ENCODE data around the gene PCBP3. TPM values are rescaled to one million over a fixed set of nuclear protein-coding genes. Genes with fewer than 3 reads are reported as not detected.

The PCBP3 gene
- total and polyA plus RNA-seq, 2 donors (not counting 3 experiments of a cell fraction or from before 2014, with no cell fraction given), result 0.06 to 1.1 TPM

DNA sequence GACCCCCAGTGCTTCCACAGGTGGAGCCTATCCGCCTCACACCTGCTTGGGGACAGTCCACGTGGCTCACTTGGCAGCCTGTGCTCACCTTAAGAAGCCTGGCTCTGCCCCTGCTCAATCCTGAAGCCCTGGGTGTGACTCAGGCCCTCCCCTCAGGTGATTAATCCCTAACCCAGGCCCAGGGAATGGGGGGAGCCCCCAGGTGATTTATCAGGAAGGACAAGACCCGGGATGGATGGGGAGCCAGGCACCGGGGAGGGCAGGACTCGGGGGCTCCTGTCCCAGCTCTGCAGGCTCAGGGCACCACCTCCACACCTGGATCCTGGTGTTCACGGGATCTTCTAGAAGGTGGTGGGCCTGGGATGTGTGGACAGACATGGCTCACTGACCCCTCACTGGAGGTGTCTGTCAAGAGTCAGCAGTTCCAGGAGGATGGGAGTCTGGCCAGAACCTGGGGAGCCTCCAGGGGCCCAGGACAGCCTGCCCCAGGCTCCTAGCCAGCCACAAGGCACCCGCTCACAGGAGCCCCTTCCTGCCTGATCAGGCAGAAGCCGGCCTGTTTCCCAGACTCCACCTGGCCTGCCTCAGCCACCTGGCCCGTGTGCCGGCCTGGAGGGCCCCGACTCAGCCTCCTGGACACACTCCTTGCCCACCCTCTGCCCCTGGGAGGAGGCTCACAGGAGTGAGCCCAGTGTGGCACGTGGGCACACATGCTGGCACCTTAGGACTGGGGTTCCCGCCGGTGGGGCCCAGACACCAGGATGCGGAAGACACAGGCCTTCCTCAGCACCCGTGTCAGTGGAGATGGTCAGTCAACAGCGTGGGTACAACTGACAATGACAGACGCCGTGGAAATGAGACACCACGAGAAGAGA is 299.5 kb downstream of the PCBP3 start:
- Histone ChIP-seq H2AFZ (ENCODE audit: low read depth, low read length) (no peak overlapping the region), H3K27ac (ENCODE audit: insufficient read depth, low read depth, low read length) (no peak overlapping the region), H3K4me1 (ENCODE audit: control insufficient read depth, extremely low read depth, insufficient read depth, low read length) (no peaks in the 10 kb centered on the region), H3K9ac (replicated peaks; ENCODE audit: extremely low read depth, insufficient read depth, low read length) (no peak overlapping the region), H3K4me2 (ENCODE audit: insufficient read depth, low read length) (no peak overlapping the region), H3K9me1 (replicated peaks; ENCODE audit: control insufficient read depth, extremely low read depth, insufficient read depth, low read length) (no peaks in the 10 kb centered on the region), H3K79me2 (ENCODE audit: control insufficient read depth, insufficient read depth, low read length) (no peaks in the 10 kb centered on the region), H4K20me1 (replicated peaks; ENCODE audit: control insufficient read depth, extremely low read depth, insufficient read depth, low read length) (no peaks in the 10 kb centered on the region), H3K4me3 (replicated peaks in 1 of 3; ENCODE audit: insufficient read depth in 1 of 3, low read depth in 1 of 3, low read length in 3 of 3) (no peak overlapping the region), H3K9me3 (replicated peaks; ENCODE audit: control insufficient read depth, insufficient read depth, low read length) (no peaks in the 10 kb centered on the region), H3K36me3 (ENCODE audit: control insufficient read depth in 2 of 2, extremely low read depth in 1 of 2, insufficient read depth in 2 of 2, low read length in 2 of 2) (no peaks in the 10 kb centered on the region), H3K27me3 (ENCODE audit: control insufficient read depth in 2 of 2, insufficient read depth in 2 of 2, low read length in 2 of 2) (no peaks in the 10 kb centered on the region)
- POLR2A ChIA-PET, result no interaction called here
- CTCF ChIA-PET, result no interaction called here
- FAIRE-seq, result no peak
- dilution Hi-C loops (cut with MboI; ENCODE audit: extremely low pct_ligation_motif_present, low sequenced_read_pairs), result no loop called here
- TF ChIP-seq MYC (IDR thresholded peaks at IDR 0.05; ENCODE audit: low read depth, low read length) (no peak), CTCF (IDR thresholded peaks at IDR 0.05; ENCODE audit: extremely low read depth in 1 of 2, insufficient read depth in 1 of 2, low read depth in 1 of 2, low read length in 2 of 2) (no peak), POLR2A (IDR thresholded peaks at IDR 0.05; ENCODE audit: low read depth, low read length) (no peak), EZH2 (IDR thresholded peaks at IDR 0.05; ENCODE audit: borderline replicate concordance, low read depth, low read length, severe bottlenecking) (no peak), MAX (IDR thresholded peaks at IDR 0.05; ENCODE audit: insufficient read depth, insufficient read length) (no peak)
- intact Hi-C loops (cut with micrococcal nuclease), result no loop called here
- BruUV-seq (replicated peaks), result no TSS peak
- no peak for DNase-seq (ENCODE audit: low read depth, low spot score)

Measured in endothelial cell of umbilical vein (primary cell).